Iris pigment epithelial cell (primary cell): ENCODE data around the gene HOXB5.

Experiments used
- DNase-seq: peaks from one replicate; pipeline ENCODE4 v3.0.0-alpha.2; 2011; ENCODE audit warnings: low read depth

HOXB5 gene

DNA sequence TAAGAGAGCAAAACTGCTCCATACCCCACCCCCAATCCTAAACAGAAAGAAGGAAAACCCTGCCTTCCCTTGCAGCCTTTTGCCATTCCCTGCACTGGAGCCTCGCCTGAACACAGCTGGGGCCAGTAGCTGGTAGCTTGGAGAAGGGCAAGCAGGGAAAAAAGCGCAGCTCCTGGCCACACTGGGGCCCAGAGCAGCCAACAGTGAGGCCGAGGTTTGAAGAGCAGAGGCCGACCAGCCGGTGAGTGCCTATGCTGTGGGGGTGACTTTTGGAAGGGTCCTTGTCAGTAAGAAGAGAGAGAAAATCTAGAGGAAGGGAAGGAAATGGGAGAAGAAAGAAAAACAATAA, 35.8 kb upstream of the HOXB5 start:
- DNase-seq = no peak

DNA sequence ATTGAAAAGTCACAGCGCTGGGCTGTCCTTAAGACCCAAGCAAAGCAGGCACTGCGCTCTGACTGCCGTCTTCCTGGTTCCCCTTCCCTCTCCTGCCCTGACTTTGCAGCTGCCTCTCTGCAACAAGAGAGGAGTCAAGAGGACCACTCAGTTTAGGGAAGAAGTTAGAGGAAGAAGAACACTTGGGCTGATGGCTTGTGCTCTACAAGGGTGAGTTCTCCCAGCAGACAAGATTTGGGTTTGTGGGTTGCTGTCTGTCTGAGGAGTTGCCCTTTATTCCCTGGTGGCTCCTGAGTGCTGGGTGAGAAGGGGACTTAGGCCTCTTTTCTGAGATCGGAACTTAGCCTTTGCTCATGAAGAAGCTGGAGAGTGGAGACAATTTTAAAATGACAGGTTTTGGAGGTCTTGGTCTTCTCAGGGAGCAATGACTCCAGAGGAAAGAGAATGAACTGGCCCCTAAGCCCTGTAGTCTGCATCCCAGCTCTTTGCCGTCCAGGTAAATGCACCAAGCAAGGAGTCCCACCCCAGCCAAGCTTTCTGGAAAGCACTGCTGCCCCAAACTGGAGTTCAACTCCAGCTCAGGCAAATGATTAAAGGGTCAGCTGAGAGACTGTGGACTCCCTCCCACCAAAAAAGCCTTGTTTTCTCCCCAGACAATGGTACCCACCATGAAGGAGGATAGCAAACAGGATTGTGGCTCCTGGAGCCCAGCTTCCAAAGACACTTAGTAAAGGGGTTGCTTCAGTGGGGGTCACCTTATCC, 35.3 kb upstream of the HOXB5 start:
- no peak for DNase-seq

GRCh38 chr17:48627623-48628521, 34.3 kb upstream of the HOXB5 start:
- no peak for DNase-seq

DNA sequence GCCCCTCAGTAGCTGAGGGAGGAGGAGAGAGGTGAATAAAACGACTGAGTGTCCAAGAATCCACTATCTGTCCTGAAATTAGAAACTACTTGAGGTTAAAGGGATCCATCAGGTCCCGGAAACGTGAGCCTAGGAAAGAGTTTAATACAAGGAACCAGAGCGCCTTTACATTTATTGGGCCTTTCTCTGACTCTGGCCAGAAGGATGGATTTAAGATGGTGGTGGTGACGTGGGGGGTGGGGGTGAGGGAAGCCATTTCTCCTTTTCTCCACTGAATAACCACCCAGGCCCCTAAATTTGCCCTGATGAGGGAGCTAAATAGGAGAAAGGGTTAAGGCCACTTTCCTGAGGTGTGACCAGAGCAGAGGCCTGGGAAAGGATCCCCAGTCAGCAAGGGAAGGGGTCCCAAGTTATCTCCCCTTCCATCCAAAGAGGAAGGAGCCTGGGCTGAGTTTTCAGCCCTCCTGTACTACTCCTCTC, 33.6 kb upstream of the HOXB5 start:
- DNase-seq = no peak

GRCh38 chr17:48626245-48627117, 32.9 kb upstream of the HOXB5 start, which contains the start of gene HOXB9:
Gene HOXB9 (minus strand): TSS chr17:48626358. CDS start chr17:48626269, 89 bp downstream.
- no peak for DNase-seq

DNA sequence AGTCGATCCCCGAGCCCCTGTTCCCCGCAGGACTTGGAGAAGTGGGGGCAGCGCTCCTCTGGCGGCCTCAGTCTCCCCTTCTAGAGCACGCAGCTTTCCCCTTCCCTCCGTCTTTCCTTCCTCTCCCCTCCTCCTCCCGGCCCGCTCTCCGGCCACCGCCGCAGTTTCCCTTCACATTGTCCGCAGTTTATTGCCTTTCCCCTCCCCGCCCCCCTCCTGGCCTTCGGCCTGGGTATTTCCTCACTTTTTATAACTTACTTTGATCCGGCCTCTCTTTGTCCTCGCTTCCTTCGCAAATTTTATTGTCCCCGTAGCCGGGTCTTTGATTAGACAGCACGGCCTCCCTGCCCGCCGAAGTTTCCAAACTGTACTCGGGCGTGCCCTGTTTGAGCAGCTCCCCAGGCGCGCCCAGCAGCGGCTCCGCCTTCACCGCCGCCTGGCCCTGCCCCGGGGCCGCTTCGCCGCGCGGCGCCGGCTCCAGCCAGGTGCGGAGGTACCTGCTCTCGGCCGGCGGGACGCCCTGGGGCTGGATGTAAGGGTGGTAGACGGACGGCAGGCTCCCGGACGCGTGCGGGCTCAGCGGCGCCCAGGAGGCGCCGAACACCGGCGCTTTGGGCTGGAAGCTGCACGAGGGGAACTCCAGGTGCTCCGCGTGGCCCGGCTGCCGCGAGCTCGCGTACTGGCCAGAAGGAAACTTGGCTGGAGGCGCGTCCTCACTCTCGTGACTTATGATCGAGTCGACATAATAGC, 32.1 kb upstream of the HOXB5 start:
- no peak for DNase-seq

DNA sequence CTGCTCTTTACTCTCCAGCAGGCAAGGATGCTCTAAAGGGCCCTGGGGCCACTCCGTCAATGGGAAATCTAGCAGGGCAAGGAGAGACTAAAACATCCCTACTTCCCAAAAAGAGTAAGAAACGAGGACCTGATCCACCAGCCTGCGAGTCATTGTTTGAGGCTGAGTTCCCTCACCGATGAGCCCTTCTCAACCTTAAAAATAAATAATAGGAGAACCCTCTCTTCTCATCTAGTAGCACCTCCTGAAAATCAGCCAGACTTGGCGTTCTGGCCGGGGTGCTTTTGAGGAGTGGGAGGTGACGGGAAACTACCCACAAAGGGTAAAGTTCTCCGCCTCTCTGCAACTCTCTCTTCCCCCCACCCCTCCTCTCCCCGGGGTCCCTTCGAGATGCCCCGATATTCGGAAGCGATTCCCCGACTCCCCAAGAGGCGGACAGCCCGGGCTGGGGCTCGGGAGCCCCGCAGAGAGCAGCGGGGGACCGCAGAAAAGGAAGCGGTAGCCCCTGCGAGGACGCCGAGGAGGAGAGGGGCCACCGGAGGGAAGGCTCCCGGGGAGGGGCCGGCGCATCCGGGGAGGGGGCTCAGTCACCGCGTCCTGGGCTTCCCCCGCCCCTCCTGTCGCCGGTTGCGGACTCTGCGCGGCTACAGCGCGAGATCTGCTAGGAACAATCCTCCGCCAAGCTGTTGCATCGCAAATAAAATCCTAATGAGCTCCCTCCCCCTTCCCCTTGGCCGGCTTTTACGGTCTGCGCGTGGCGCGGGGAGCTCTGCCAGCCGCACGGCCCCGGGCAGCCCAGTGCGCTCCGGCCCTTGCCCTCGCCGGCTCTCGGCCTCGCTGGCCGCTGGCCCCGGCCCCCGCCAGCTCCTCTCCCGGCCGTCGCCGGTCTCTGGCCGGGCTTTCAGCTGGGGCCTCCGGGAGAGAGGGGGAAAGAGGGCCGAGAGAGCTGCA, 31.2 kb upstream of the HOXB5 start:
- no peak for DNase-seq

DNA sequence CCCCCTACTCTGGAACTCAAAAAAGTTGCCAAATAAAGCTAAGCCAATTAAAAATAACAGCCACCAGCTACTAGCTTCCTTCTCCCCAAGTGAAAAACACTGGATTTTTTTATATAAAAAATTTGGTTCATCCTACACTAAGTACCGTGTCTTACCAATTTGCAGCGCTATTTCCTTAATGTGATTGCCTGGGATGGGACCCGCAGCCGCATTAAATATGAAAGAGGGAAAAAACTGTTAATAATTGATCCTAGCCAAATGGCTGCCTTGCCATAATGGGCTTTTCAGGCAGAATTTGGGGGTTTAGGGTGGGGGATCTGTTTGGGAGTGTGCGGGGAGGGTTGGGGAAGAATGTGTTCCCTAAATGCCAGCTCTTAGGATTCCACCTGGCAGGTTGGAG, 30.5 kb upstream of the HOXB5 start:
- DNase-seq = no peak

GRCh38 chr17:48623583-48623982, 30.0 kb upstream of the HOXB5 start:
- DNase-seq = no peak

DNA sequence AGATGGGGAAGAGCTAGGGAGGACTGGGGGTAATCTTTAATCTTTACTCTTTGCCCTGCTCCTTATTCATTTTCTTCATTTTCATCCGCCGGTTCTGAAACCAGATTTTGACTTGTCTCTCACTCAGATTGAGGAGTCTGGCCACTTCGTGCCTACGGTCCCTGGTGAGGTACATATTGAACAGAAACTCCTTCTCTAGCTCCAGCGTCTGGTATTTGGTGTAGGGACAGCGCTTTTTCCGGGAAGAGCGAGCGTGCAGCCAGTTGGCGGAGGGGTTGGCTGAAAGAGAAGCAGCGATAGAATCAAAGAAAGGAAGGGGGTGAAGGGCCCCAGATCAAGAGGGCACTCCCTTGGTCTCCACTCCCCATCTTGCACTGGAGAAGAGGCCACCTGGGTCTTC, 29.3 kb upstream of the HOXB5 start:
- no peak for DNase-seq

DNA sequence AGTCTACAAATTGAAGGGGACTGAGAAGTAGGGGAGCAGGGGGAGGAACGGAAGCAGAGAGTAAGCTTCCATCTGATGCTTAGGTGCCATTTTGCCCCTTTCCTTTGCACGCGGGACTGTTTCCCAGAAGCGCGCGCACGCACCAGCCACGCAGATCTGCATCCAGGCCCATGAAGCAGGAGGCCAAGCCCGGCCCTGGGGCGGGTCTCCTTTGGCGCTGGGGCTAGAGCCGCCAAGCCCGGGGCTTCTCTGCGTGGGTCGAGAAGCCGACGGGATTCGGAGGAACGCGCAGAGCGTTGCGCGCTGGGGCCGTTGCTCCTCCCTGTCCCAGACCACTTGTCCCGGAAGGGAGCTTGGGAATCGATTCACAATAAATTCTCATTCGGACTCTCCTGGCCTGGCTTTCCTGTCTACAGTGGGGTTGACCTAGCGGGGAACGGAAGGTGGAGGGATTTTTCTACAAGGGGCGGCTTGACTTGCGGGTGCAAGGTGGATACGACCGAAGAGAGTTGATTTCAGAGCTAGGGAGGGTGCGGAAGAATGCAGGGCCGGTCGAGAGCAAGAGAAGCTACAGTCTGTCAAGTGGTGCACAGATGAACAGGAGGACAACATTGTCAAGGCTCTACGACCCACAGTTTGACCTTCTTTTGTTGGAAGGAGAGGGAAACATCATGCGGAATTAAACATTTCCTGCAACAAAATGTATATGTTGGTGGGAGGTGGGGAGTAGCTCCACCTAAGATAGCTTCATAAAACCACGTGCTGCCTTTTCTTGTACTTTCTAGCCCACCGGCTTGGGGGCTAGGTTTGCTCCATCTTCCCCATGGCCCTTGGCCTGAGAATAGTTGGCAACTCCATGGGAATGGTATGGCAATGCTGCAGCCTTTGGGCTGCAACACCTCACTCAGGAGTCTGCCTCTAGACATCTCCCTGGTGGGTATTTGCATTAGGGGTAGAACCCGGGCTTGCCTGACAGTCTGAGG, 28.1 kb upstream of the HOXB5 start:
- no peak for DNase-seq

GRCh38 chr17:48620461-48621139, 27.0 kb upstream of the HOXB5 start:
- no peak for DNase-seq

- no peak for DNase-seq
Measured at GRCh38 chr17:48619826-48620449, 26.4 kb upstream of the HOXB5 start.

DNA sequence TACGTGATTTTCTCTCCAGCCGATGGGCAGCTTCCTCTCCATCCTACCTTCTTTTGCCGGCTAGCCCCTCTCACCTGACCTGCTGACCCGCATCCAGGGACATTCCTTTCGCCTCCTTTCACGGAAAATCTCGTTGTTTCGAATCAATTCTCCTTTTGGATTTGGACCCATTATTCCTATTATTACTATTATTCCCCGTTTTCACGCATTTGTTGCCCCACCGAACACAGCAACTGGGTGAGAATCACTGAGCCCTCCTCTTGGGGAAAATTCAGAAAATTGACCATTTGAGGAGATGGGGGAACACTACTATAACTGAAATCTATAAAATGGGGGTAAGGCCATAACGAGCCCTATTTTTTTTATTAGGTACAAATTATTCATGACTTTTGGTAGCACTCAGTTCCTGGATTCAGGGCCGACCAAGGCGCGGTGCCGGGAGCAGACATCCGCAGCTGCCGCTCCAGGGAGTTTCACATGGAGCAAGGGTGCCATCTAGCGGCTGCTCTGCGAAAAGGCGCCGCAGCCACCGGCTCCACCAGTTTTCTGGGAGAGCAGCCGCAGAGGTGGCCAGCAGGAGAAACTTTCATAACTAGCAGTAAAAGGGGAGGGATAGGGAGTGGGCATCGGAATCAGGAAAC, 24.8 kb upstream of the HOXB5 start:
- peak; percentile 72 for DNase-seq

- DNase-seq = no peak
Measured at GRCh38 chr17:48617471-48618255, 24.1 kb upstream of the HOXB5 start.

GRCh38 chr17:48616717-48617470, 23.3 kb upstream of the HOXB5 start:
- no peak for DNase-seq
